ENCODE results near the gene NHS. TPM values are rescaled to one million over a fixed set of nuclear protein-coding genes. Genes with fewer than 3 reads are reported as not detected.

The NHS gene
- total RNA-seq, 1 donor from 2014 or later, result 6.6 TPM

DNA sequence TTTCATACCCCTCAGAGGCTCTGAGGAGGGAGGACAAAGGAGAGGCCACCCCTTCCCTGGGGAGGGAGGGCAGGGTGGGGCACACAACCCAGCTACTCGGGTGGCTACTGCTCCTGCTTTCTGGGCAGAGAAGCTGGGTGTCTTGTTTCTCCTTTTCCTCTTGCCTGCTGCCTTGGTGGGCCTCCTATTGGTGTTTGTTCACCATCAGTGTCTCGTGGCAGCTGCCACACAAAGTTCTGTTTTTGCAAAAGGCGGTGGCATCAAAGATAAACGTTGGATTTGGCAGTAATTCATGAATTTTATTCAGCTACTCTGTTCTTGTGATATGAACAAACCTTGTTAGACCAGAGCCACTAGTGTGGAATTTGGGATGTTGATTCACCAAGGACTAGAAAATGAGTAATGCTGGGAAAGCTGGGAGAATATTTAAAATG lies 209.3 kb downstream of the NHS start:
- Mint-ChIP-seq H3K9me3 (ENCODE audit: unreplicated experiment) (no peaks in the 10 kb centered on the region), H3K36me3 (ENCODE audit: low read depth, unreplicated experiment) (no peaks in the 10 kb centered on the region), H3K27me3 (ENCODE audit: low read depth, unreplicated experiment) (no peaks in the 10 kb centered on the region), H3K27ac (ENCODE audit: unreplicated experiment) (peak overlapping the region; percentile 80), H3K4me1 (ENCODE audit: low read depth, unreplicated experiment) (peaks cover 39% of the 10 kb centered on the region), H3K4me3 (ENCODE audit: unreplicated experiment) (no peak overlapping the region)
- Histone ChIP-seq H3K9ac (ENCODE audit: low read length) (peak overlapping the region; percentile 49), H3K4me3 (ENCODE audit: insufficient read depth, low read depth, low read length) (no peak overlapping the region), H3K79me2 (ENCODE audit: insufficient read depth, low read length) (peaks cover 25% of the 10 kb centered on the region), H3K36me3 (ENCODE audit: insufficient read depth, low read length) (no peaks in the 10 kb centered on the region), H4K20me1 (ENCODE audit: insufficient read depth, low read length) (no peaks in the 10 kb centered on the region), H3K27ac (ENCODE audit: low read depth, low read length) (peak overlapping the region; percentile 51), H3K27me3 (ENCODE audit: insufficient read depth, low read length) (no peaks in the 10 kb centered on the region), H2AFZ (ENCODE audit: low read depth, low read length) (no peak overlapping the region), H3K9me3 (ENCODE audit: insufficient read depth, low read depth, low read length) (no peaks in the 10 kb centered on the region), H3K4me2 (ENCODE audit: low read length) (peak overlapping the region; percentile 72), H3K4me1 (ENCODE audit: insufficient read depth, low read length) (peaks cover 29% of the 10 kb centered on the region)
- peak; percentile 100 for FAIRE-seq
- peak; percentile 80 for DNase-seq (ENCODE audit: low read depth)
- no peak for TF ChIP-seq EZH2 (IDR thresholded peaks at IDR 0.05; ENCODE audit: insufficient read depth, low read length)
- TF ChIP-seq, protein P1, sequence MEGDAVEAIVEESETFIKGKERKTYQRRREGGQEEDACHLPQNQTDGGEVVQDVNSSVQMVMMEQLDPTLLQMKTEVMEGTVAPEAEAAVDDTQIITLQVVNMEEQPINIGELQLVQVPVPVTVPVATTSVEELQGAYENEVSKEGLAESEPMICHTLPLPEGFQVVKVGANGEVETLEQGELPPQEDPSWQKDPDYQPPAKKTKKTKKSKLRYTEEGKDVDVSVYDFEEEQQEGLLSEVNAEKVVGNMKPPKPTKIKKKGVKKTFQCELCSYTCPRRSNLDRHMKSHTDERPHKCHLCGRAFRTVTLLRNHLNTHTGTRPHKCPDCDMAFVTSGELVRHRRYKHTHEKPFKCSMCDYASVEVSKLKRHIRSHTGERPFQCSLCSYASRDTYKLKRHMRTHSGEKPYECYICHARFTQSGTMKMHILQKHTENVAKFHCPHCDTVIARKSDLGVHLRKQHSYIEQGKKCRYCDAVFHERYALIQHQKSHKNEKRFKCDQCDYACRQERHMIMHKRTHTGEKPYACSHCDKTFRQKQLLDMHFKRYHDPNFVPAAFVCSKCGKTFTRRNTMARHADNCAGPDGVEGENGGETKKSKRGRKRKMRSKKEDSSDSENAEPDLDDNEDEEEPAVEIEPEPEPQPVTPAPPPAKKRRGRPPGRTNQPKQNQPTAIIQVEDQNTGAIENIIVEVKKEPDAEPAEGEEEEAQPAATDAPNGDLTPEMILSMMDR (IDR thresholded peaks at IDR 0.05; ENCODE audit: insufficient read depth, low read depth, low read length), result no peak

DNA sequence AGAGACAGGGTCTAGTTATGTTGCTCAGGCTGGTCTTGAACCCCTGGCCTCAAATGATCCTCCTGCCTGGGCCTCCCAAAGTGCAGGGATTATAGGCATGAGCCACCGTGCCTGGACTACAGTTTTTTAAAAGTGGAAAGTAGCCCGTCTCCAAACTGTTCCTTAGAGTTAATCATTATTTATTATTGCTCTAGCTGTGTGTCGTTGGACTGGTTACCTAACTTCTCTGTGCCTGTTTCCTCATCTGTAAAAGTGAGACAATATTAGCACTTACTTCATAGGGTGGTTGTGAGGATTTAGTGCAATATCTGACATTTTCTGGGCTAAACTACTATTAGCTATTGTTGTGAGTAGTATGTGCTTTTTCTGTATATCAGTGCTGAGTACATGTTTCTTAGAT lies 210.0 kb downstream of the NHS start:
- no peak for TF ChIP-seq EZH2 (IDR thresholded peaks at IDR 0.05; ENCODE audit: insufficient read depth, low read length)
- Mint-ChIP-seq H3K4me3 (ENCODE audit: unreplicated experiment) (no peak overlapping the region), H3K4me1 (ENCODE audit: low read depth, unreplicated experiment) (peaks cover 32% of the 10 kb centered on the region), H3K9me3 (ENCODE audit: unreplicated experiment) (no peaks in the 10 kb centered on the region), H3K36me3 (ENCODE audit: low read depth, unreplicated experiment) (no peaks in the 10 kb centered on the region), H3K27me3 (ENCODE audit: low read depth, unreplicated experiment) (no peaks in the 10 kb centered on the region), H3K27ac (ENCODE audit: unreplicated experiment) (peak overlapping the region; percentile 34)
- Histone ChIP-seq H3K27me3 (ENCODE audit: insufficient read depth, low read length) (no peaks in the 10 kb centered on the region), H3K9ac (ENCODE audit: low read length) (no peak overlapping the region), H3K9me3 (ENCODE audit: insufficient read depth, low read depth, low read length) (no peaks in the 10 kb centered on the region), H3K79me2 (ENCODE audit: insufficient read depth, low read length) (peaks cover 20% of the 10 kb centered on the region), H4K20me1 (ENCODE audit: insufficient read depth, low read length) (no peaks in the 10 kb centered on the region), H2AFZ (ENCODE audit: low read depth, low read length) (no peak overlapping the region), H3K4me2 (ENCODE audit: low read length) (no peak overlapping the region), H3K36me3 (ENCODE audit: insufficient read depth, low read length) (no peaks in the 10 kb centered on the region), H3K27ac (ENCODE audit: low read depth, low read length) (no peak overlapping the region), H3K4me3 (ENCODE audit: insufficient read depth, low read depth, low read length) (no peak overlapping the region), H3K4me1 (ENCODE audit: insufficient read depth, low read length) (peaks cover 23% of the 10 kb centered on the region)
- DNase-seq (ENCODE audit: low read depth) (no peak), FAIRE-seq (peak; percentile 65)

DNA sequence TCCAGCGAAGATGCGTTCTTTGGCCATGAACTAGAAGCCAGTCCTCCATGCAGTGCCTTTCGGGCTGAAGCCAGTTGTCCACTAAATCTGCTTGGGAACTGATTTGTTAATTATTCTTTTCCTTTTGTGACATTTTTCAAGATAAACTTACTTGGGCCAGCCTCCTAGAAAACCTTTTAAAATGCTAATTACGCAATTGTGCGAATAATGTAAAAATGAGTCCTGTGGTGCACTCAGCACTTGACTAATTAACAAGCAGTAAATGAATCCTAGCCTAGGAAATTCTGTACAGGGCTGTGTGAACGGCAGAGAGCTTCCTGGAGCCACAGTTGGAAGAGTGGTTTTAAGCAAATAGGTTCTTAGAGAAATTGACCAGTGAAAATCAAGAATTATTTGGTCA lies 212.4 kb downstream of the NHS start:
- Histone ChIP-seq H4K20me1 (ENCODE audit: insufficient read depth, low read length) (no peaks in the 10 kb centered on the region), H3K4me3 (ENCODE audit: insufficient read depth, low read depth, low read length) (no peak overlapping the region), H3K9me3 (ENCODE audit: insufficient read depth, low read depth, low read length) (no peaks in the 10 kb centered on the region), H3K9ac (ENCODE audit: low read length) (no peak overlapping the region), H3K4me1 (ENCODE audit: insufficient read depth, low read length) (peaks cover 20% of the 10 kb centered on the region), H3K27me3 (ENCODE audit: insufficient read depth, low read length) (no peaks in the 10 kb centered on the region), H3K79me2 (ENCODE audit: insufficient read depth, low read length) (peaks cover 17% of the 10 kb centered on the region), H3K36me3 (ENCODE audit: insufficient read depth, low read length) (no peaks in the 10 kb centered on the region), H3K27ac (ENCODE audit: low read depth, low read length) (no peak overlapping the region), H3K4me2 (ENCODE audit: low read length) (no peak overlapping the region), H2AFZ (ENCODE audit: low read depth, low read length) (no peak overlapping the region)
- Mint-ChIP-seq H3K9me3 (ENCODE audit: unreplicated experiment) (no peaks in the 10 kb centered on the region), H3K36me3 (ENCODE audit: low read depth, unreplicated experiment) (no peaks in the 10 kb centered on the region), H3K4me1 (ENCODE audit: low read depth, unreplicated experiment) (peaks cover 30% of the 10 kb centered on the region), H3K4me3 (ENCODE audit: unreplicated experiment) (no peak overlapping the region), H3K27me3 (ENCODE audit: low read depth, unreplicated experiment) (no peaks in the 10 kb centered on the region), H3K27ac (ENCODE audit: unreplicated experiment) (no peak overlapping the region)
- DNase-seq (ENCODE audit: low read depth) (no peak), FAIRE-seq (no peak)
- TF ChIP-seq, protein P1 (IDR thresholded peaks at IDR 0.05; ENCODE audit: insufficient read depth, low read depth, low read length), result no peak
- no peak for TF ChIP-seq EZH2 (IDR thresholded peaks at IDR 0.05; ENCODE audit: insufficient read depth, low read length)
